H1 (cell line): ENCODE data around the gene MRPL36.

ENCODE experiments used
- CTCF ChIP-seq, 3 experiments: IDR thresholded peaks; 1 replicate in 2 of 3; 2 replicates in 1 of 3; pipeline versions ENCODE4 v1.5.1 to v1.6.1; 2011; ENCODE audit warnings: low read length in 3 of 3, mild to moderate bottlenecking in 3 of 3, inconsistent platforms in 2 of 3, low read depth in 1 of 3, moderate library complexity in 1 of 3; ENCODE audit not compliant: insufficient read depth in 1 of 3; ENCODE audit errors: control extremely low read depth in 1 of 3
- EP300 ChIP-seq, 2 experiments: IDR thresholded peaks; 1 replicate in 1 of 2; 2 replicates in 1 of 2; pipeline ENCODE4 v1.6.1; 2011 to 2012; ENCODE audit warnings: low read depth in 2 of 2, low read length in 2 of 2, mild to moderate bottlenecking in 2 of 2, borderline replicate concordance in 1 of 2, inconsistent platforms in 1 of 2, moderate library complexity in 1 of 2
- FOSL1 ChIP-seq: IDR thresholded peaks from 2 replicates; pipeline ENCODE4 v1.6.1; 2011; ENCODE audit warnings: mild to moderate bottlenecking, low read depth, low read length, moderate library complexity; ENCODE audit not compliant: insufficient read depth
- RBBP5 ChIP-seq: IDR thresholded peaks from 2 replicates; pipeline ENCODE4 v1.7.1; 2012; ENCODE audit warnings: low read depth, mild to moderate bottlenecking, inconsistent platforms, low read length, moderate library complexity, borderline replicate concordance
- TAF1 ChIP-seq: IDR thresholded peaks from 2 replicates; pipeline ENCODE4 v1.6.1; 2011; ENCODE audit warnings: mild to moderate bottlenecking, low read depth, low read length
- USF2 ChIP-seq: IDR thresholded peaks from 2 replicates; pipeline ENCODE4 v1.6.1; 2011; ENCODE audit warnings: low read length, improper control_type of control experiment

DNA sequence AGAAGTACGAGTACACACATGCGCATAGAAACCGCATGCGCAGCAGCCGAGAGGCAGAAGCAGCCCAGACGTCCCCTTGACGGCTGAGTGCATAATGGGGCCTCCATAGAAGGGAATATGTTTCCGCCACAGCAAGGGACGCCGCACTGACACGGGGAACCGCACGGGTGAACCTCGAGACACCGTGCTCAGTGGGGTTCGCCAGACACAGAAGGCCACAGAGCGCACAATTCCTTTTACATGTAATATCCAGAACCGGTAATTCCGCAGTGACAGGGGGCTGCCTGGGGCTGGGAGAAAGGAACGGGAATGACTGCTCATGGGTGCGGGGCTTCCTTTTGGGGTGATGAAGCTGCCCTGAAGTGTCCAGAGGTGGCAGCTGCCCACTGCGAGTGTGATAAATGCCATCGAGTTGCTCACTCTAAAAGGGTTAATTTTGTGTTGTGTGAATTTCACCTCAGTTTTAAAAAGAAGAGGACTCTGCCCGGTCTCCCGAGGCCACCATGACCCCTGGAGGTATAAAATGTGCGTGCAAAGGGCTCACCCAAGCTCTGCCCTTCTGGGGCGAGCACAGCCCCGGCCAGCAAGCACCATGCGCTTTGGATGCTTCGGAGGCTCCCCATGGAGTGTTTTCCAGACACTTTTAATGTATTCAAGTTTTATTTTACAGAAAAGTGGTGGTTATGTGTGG, 29.7 kb downstream of the MRPL36 start:
- TF ChIP-seq RBBP5 (no peak), TAF1 (no peak), CTCF (IDR thresholded peaks at IDR 0.05; ENCODE audit: control extremely low read depth in 1 of 3, insufficient read depth in 1 of 3, low read depth in 1 of 3, low read length in 3 of 3) (0 out of 4 replicates have a peak, but pooled peaks of 1 of the 3 experiments have one; percentile 9), FOSL1 (no peak), USF2 (no peak), EP300 (IDR thresholded peaks at IDR 0.05; ENCODE audit: borderline replicate concordance in 1 of 2, low read depth in 2 of 2, low read length in 2 of 2) (no peak)
